ENCODE results near the gene COL4A4.

COL4A4 gene

DNA sequence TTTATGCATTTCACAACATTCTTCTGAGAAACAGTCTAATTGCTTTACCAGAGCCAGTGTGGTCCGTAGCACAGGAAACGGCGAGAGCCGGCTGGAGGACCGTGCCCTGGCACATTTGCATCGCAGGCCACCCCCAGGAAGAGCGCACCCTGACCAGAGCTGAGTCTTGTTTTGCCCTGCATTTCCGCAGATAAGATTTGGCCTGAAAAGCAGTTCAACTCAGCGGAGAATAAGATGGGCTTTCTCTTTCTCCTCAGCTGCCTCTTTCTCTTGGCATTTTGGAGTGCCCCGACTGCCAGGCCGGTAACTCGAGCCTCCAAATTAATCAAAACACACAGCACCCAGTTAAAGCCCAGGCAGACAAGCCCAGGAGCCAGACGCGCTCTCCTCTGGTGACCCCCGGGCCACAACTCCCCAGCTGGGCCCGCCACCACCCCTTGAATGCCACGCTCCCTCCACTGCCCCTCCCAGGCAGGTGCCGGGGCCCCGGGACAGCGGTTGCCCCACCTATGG lies 464 bp downstream of the COL4A4 start:
- in situ Hi-C loops (cut with MboI; ENCODE audit: low sequenced_read_pairs): no loop called here

DNA sequence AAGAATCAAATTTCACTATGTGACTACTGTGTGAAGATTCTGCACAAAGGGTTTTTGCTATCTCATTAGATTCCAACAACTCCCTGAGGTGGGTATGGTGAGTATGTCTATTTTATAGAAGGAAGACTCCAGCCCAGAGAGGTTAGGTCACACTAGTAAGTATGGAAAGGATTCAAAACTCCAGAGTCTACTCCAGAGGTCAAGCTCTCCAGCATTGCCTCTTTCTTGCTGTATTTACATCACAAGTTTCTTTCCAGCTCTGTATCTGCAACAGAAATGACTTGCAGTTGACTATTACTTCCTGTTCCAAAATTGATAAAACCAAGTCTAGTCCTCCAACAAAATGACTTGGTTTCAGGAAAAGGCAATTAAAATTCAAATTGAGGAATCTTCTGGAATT lies 2.1 kb downstream of the COL4A4 start:
- in situ Hi-C loops (cut with MboI; ENCODE audit: low sequenced_read_pairs): no loop called here

DNA sequence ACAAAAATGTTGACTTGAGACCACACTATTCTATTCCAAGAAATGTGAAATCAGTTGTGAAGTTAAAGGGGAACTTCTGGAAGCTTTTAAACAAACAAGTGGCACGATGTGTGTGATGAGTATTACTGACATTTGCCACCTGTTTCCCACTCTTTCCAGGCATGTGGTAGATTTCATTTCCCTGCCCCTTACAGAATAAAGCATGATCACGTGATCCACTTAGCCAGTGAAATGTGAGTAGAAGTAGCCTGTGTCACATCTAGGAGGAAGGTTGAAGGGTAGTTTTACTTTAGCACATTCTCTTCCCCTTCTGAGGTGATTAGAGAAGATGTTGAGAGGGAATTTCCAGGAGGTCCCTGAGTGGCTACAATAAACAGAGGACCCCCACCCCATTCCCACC lies 3.8 kb downstream of the COL4A4 start:
- in situ Hi-C loops (cut with MboI; ENCODE audit: low sequenced_read_pairs): no loop called here

DNA sequence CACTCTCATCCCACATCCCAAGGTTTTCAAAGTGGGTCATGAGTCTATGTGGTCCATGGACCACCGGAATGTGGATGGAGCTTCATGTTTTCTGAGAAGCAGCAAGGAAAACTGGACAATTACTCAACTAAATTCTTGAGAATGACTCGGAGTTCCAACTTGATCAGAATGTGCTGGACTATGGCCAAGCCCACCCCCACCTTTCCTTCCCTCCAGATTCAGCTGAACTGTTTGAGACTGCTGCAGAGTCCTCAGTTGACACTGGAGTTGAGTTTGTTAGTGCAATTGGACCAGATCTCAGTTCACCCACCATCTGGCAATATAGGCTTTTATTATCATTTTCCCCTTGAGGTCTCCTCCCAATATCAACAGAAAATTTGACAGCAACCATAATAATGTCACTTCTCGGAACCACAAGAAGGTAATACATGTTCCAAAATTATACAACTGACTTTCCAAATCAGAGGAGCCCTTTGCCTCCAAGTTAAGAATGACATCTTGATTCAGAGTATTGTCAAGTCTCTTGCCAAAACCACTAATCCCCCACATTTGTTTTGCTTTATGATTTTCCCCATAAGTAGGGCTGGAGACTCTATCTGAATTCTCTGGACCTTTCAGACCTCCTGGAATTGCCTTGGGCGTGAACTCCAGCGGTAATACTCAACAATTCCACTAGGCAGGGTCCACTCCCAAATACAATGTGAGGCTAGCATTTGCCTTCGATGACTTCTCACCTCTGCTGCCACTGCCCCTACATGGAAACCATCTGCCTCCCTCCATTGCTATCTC lies 8.8 kb downstream of the COL4A4 start:
- in situ Hi-C loops (cut with MboI; ENCODE audit: low sequenced_read_pairs): no loop called here

DNA sequence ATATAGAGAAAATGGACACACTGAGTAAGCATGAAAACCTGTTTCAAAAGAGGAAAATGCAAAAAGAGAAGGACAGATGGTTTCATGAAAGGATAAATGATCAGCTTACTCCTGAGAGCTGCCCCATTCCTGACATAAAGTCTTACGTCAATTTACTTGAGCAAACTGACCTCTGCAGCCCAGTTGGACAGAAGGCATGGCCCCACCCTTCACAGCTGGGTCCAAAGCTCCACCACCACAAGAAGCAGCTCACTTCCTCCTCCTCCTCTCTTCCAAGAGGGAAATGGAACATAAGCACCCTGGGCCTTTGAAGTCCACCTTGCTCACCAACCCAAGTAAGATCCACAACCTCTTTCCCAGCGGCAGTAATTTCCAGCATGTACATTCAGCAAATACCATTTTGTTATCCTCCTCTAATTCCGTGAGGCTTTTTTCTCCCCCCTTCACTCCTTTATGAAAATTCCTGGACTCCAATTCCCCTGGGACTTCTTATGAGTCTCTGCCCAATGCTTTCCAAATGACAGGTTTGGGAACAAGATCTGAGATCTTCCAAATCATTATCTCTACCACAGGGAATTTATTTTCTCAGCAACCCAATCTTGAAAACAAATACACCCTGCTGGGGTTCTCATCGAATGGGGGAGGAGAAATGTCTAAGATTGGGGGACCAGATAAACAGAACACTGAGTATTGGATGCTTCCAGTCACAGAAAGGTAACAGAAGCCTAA lies 10.1 kb downstream of the COL4A4 start:
- in situ Hi-C loops (cut with MboI; ENCODE audit: low sequenced_read_pairs): no loop called here

DNA sequence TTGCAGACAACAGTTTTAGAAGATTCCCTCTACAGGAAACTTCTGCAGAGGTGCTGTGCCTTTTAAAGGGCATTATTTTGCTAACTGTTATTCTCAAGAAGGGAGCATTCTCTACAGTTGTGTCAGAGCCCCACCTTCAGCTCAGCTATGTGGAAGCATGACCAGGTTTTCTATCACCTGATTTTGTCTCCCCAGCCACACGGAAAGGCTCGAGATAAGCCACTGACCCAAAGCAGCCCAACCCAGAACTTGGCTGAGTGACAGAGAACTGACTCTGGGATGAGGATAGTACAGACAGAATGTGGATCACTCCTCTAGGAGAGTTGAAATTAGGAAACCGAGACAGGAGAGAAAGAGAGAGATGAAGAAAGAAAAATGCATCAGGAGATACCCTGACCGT lies 10.7 kb downstream of the COL4A4 start:
- in situ Hi-C loops (cut with MboI; ENCODE audit: low sequenced_read_pairs): no loop called here

DNA sequence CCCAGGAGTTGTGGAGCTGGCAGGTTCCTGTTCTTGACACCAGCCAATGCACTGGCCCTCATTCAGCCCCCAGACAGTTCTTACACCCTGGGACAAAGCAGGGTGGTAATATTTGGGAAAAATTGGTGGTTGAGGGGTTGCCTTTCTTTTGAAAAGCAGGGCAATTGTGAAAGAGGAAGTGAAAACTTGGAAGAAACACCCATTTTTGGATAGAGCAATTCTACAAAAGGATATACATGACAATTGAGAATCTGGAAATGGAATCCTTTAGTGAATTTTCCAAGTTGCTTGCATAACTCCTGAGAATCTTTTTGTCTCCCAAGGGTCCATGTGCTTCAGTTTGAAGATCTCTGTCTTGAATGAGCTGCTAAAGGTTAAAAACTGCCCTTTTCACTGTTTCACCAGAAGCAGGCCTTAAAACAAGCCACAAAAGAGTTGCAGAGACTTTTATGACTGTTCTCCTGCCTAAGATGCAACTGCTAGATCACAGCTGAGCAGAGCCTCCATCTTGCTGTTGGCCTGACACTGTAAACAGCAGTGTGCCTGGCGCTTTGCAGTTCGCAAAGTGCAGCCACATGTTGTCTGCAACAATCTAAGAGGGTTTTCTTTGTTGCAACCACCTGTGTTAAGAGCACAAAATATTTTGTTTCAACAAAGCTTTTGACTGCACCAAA lies 11.8 kb downstream of the COL4A4 start:
- in situ Hi-C loops (cut with MboI; ENCODE audit: low sequenced_read_pairs): no loop called here

DNA sequence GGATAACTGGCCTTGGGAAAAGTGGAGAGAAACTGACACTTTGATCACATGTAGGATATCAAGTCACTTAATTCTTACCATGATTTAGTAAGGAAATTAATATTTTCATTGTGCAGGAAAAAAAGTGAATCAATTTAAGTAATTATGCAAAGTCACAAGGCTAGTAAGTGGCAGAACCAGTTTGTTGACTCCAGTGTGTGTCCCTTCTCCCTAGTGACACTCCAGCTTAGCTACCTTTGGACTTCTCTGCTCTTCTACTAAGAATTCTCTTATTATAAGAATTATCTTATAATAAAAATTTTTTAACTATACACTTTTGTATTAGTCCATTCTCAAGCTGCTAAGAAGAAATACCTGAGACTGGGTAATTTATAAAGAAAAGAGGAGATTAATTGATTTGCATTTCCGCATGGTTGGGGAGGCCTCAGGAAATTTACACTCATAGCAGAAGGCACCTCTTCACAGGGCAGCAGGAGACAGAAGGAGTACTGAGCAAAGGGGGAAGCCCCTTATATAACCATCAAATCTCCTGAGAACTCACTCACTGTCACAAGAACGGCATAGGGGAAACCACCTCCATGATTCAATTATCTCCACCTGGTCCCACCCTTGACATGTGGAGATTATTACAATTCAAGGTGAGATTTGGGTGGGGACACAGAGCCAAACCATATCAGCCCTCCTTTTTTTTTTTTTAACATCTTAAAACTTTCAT lies 13.6 kb downstream of the COL4A4 start:
- in situ Hi-C loops (cut with MboI; ENCODE audit: low sequenced_read_pairs): no loop called here

DNA sequence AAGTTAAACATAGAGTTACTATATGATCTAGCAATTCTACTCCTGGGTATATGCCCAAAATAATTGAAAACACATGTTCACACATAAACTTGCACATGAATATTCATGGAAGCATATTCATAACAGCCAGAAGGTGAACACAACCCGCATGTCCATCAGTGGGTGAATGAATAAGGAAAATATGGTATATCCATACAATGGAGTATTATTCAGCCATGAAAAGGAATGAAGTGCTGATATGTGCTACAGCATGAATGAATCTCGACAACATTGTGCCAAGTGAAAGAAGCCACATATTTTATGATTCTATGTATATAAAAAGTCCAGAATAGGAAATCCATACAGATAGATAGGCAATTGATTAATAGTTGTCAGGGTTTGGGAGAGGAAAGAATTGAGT lies 15.9 kb downstream of the COL4A4 start:
- in situ Hi-C loops (cut with MboI; ENCODE audit: low sequenced_read_pairs): loop anchor here (25.0 kb wide), 1 partner anchor 89 kb away; no protein-coding TSS in a partner anchor

DNA sequence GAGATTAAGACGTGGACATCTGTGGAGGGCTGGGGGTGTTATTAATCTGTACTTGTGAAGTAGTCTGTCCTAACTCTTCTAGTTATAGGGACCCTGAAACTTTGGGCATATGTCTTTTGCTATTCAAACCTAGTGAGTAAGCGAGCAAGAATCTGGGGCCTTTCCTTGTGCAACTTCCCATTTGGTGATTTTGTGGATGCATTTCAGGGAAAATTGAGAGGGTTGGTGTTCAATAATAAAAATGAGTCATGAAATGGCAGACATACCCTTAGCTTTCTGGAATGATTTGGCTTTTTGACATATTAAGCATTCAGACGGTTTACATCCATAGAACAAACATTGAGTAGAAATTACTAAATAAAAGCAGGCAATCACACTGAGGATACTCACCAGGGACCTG lies 17.0 kb downstream of the COL4A4 start:
- in situ Hi-C loops (cut with MboI; ENCODE audit: low sequenced_read_pairs): loop anchor here (25.0 kb wide), 1 partner anchor 90 kb away; no protein-coding TSS in a partner anchor

DNA sequence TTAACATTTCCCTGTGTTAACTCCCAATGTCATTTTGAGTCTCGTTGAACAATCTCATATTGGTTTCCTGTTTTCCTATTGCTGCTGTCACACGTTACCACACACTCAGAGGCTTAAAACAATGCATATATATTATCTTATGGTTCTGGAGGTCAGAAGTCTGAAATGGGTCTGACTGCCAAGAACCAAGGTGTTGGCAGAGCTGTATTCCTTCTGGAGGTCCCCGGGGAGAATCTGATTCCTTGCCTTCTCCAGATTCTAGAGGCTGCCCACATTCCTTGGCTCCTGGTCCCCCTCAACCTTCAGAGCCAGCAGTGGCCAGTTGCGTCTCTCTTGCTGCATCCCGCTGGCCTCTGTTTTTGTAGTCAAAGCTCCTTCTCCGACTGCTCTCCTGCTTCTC lies 17.5 kb downstream of the COL4A4 start:
- in situ Hi-C loops (cut with MboI; ENCODE audit: low sequenced_read_pairs): loop anchor here (25.0 kb wide), 1 partner anchor 91 kb away; no protein-coding TSS in a partner anchor

DNA sequence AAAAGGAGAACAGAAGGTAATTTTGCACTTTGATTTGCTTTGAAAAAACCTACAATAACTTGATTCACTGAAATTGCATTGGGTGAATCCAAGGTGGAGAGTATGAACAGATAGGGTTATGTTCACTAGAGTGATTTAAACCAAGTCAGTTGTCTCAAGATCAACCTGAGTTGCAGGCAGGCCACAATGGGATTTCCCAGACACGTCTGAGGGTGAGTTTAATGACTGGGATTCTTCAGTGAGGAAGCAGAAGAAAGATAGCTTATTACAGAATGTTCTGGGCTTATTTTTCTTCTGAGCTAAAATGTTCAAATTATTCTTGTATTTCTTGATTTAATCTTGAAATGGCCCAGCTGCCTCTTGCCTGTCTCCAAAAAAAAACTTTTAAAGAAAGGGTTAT lies 20.1 kb downstream of the COL4A4 start:
- in situ Hi-C loops (cut with MboI; ENCODE audit: low sequenced_read_pairs): loop anchor here (25.0 kb wide), 1 partner anchor 93 kb away; no protein-coding TSS in a partner anchor

DNA sequence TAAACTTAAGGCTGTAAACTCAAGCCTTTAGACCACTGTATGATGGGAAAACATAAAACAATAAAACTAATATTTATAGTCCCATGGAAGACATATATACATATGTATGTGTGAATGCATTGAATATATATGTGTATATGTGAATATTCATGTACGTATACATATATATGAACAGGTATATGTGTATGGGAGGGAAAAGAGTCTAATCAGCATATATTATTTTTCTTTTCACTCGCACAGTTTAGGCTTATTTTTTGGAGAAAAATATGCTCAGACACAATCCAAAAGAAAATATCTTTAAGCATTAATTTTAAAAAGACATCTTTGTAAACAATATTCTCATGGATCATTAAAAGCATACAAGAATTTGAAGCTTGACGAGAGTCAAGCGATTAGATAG lies 22.7 kb downstream of the COL4A4 start:
- in situ Hi-C loops (cut with MboI; ENCODE audit: low sequenced_read_pairs): loop anchor here (25.0 kb wide), 1 partner anchor 96 kb away; no protein-coding TSS in a partner anchor

DNA sequence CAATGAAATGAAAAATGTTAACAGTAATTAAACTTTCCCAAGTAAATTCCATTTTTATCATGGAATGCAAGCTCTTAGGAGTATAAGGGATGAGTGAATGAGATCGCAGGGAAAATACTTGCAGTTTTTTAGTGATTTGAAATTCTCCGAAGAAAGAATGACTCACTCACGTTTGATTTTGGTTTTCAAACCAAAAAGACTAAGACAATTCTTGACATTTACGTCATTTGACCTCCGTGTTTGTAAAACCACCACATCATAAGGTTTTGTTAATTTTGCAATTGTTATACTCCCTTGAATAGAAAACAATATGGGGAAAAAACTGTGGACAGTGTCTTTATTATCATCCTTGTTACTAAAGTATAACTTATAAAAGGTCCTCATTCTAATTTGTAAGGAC lies 29.4 kb downstream of the COL4A4 start:
- in situ Hi-C loops (cut with MboI; ENCODE audit: low sequenced_read_pairs): loop anchor here (25.0 kb wide), 1 partner anchor 103 kb away; no protein-coding TSS in a partner anchor

DNA sequence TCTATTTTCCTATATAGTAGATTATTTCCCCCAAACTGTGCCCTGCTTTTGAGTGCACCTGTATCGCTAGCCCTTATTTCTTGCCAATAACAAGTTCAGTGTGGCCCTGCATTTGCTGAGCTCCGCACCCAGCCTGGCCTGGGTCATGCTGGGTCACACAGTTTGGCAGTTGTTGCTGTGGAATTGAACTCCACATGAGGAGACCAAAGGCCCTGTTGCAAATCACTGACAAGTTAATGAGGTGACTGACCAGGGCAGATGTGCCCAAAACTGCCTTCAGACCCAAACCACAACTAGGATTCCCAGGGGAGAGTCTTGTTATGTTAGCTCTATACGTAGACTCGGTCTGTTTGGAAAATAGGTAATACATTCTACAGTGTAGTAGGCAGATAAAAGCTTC lies 31.0 kb downstream of the COL4A4 start:
- in situ Hi-C loops (cut with MboI; ENCODE audit: low sequenced_read_pairs): loop anchor here (25.0 kb wide), 1 partner anchor 104 kb away; no protein-coding TSS in a partner anchor

DNA sequence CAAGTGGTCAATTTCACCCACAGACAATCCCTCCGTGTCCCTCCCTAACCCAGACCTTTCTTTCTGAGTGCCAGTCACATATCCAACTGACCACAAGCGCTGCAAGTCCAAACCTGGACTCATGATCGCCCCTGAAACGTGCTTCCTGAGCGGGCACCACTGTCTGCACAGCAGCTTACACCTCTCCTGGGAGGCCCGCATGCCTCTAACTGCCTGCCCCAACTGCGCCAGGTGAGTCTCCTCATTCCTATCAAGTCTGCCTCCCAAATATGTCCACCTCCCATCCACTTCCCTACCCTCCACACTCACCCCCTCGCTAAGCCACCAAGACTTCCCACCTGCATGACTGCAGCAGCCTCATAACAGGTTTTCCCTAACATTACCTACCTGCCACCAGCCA lies 33.4 kb downstream of the COL4A4 start:
- in situ Hi-C loops (cut with MboI; ENCODE audit: low sequenced_read_pairs): loop anchor here (25.0 kb wide), 1 partner anchor 107 kb away; no protein-coding TSS in a partner anchor

DNA sequence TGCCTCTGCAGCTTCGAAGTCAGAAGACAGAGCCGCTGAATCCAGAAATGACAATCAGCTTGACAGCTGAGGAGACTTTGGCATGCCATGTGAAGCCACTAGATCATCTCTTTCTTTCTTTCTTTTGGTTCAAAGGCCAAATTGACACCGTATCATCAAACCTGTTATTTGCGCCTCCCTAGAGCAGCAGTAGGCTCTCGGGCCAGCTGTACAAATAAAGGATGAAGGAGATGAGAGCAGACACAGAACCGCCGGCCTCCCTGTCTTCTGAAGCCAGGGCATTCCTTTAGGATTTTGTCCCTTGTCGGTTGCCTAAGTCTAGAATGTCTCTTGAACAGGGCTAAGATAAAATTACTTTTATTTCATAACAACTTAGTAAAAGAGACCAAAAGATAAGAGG lies 36.8 kb downstream of the COL4A4 start:
- in situ Hi-C loops (cut with MboI; ENCODE audit: low sequenced_read_pairs): loop anchor here (25.0 kb wide), 1 partner anchor 110 kb away; no protein-coding TSS in a partner anchor

DNA sequence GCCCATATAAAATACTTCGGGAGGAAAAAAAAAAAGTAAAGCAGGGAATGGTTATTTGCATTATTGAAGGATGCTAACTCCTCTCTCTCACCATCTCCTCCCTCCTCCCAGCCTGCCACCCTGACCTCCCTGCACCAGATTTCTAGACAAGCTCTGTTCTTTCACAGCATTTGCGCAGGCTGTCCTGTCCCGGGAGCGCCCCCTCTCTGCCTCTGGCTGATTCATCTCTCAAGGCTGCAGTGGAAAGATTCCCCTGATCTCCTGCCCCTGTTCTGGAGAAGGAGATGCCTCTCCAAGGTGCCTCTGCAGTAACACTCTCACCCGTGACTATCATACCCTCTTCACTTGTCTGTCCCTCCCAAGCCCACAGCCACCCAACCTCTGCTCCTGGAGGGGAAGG lies 38.5 kb downstream of the COL4A4 start:
- in situ Hi-C loops (cut with MboI; ENCODE audit: low sequenced_read_pairs): loop anchor here (25.0 kb wide), 1 partner anchor 112 kb away; no protein-coding TSS in a partner anchor

DNA sequence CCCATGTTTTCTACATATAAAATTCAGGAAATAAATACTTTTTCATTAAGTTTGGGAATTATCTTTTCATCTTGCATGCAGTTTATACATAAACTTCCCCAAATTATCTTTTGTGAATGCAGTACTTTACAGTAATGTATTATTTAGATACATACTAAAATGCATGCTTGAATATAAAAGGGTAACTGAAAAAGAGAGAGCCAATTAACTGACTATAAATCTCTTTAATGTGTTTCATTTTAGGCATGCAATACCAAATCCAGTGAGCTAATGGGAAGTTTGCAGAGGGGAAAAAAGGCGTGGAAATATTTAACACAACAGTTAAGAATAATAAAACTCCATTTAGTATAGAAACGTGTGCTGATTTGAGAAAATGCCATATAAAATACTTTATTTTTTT lies 39.2 kb downstream of the COL4A4 start:
- in situ Hi-C loops (cut with MboI; ENCODE audit: low sequenced_read_pairs): loop anchor here (25.0 kb wide), 1 partner anchor 112 kb away; no protein-coding TSS in a partner anchor

DNA sequence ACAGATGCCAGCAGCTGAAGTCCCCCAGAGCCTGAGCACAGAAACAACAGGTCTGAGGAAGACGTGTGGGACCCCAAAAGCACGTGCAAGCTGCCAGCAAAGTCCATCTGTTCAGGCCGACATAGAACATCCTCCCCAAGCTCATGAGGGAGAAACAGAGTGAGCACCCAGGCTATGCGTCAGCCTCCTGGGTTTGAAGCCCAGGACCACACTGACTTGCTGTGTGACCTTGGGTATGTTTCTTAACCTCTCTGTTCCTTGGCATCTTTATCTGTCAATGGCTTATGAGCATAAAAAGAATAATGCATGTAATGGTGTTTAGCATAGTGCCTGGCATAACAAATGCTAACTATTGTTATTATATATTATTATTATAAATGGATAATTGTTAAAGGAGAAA lies 40.3 kb downstream of the COL4A4 start:
- in situ Hi-C loops (cut with MboI; ENCODE audit: low sequenced_read_pairs): no loop called here

All from hTERT RPE-1 (cell line).